HCT116 (cell line): Measurements from ENCODE around the gene PRKCA. TPM values are rescaled to one million over a fixed set of nuclear protein-coding genes. Genes with fewer than 3 reads are reported as not detected.

Source experiments
- ATAC-seq: fragments of 200-7000 bp; cut with Tn5 transposase; 2 replicates; pipeline ENCODE4 v1.9.1; 2020; ENCODE audit warnings: mild to moderate bottlenecking, moderate library complexity
- BruUV-seq: library from RNA; stranded (reverse); fragments of 400-500 nt; replicated peaks from 2 replicates; lab custom pipeline; 2021; lab: Mats Ljungman, UMichigan
- CTCF ChIA-PET: fragments of 300-600 bp; sonication (Branson Sonifier 250); formaldehyde crosslinking; loops from one replicate; lab custom pipeline; 2021; ENCODE audit warnings: antibody characterized with exemption; lab: Charles Lee
- POLR2A ChIA-PET: fragments of 300-600, 350-600 bp; sonication (Branson Sonifier 250); formaldehyde crosslinking; loops from one replicate; lab custom pipeline; 2021; ENCODE audit warnings: antibody characterized with exemption; lab: Charles Lee
- RAD21 ChIA-PET, 2 experiments: fragments of 300-600 bp; sonication (Branson Sonifier 250); formaldehyde crosslinking; loops; one replicate each; lab custom pipeline; 2023; ENCODE audit warnings: low total read pairs in 2 of 2; ENCODE audit not compliant: uncharacterized antibody in 2 of 2, unreplicated experiment in 2 of 2, low non-redundant PET in 1 of 2; lab: Charles Lee
- DNase-seq: peaks from one replicate; pipeline ENCODE4 v3.0.0-alpha.2; 2010; ENCODE audit warnings: low read depth, low spot score
- H2AFZ ChIP-seq: fragments of 200-600 bp; shearing (Covaris generic), sonication (generic); 2 replicates; pipeline ENCODE4 v1.6.1; 2017; ENCODE audit warnings: low read depth, mixed run types, mixed read lengths, antibody characterized with exemption, low read length; ENCODE audit not compliant: poor library complexity, severe bottlenecking
- H3K27ac ChIP-seq: 2 replicates; pipeline ENCODE4 v1.5.1; 2012; ENCODE audit warnings: low read depth, low read length
- H3K27me3 ChIP-seq: fragments of 200-600 bp; sonication (generic); 2 replicates; pipeline ENCODE4 v1.6.1; 2016; ENCODE audit warnings: mixed run types, low read length, mixed read lengths; ENCODE audit not compliant: insufficient read depth
- H3K36me3 ChIP-seq, 2 experiments: fragments of 200-500 bp in 1 of 2; fragments of 200-600 bp in 1 of 2; sonication (Bioruptor generic) in 1 of 2; sonication (generic) in 1 of 2; 2 replicates each; pipeline versions ENCODE4 v1.5.1 to v1.6.1; 2014 to 2016; ENCODE audit warnings: low read length in 2 of 2, inconsistent platforms in 1 of 2, mixed read lengths in 1 of 2, mixed run types in 1 of 2; ENCODE audit not compliant: insufficient read depth in 2 of 2, control insufficient read depth in 1 of 2
- H3K4me1 ChIP-seq, 2 experiments: fragments of 200-600 bp in 1 of 2; sonication (generic) in 1 of 2; 2 replicates each; pipeline versions ENCODE4 v1.5.1 to v1.6.1; 2012 to 2017; ENCODE audit warnings: low read length in 2 of 2, inconsistent platforms in 1 of 2, mild to moderate bottlenecking in 1 of 2, mixed read lengths in 1 of 2, mixed run types in 1 of 2, moderate library complexity in 1 of 2; ENCODE audit not compliant: insufficient read depth in 2 of 2, control insufficient read depth in 1 of 2
- H3K4me2 ChIP-seq: fragments of 200-600 bp; sonication (generic); 2 replicates; pipeline ENCODE4 v1.6.1; 2017; ENCODE audit warnings: mixed run types, low read length, mixed read lengths
- H3K4me3 ChIP-seq, 2 experiments: fragments of 200-600 bp in 1 of 2; sonication (generic) in 1 of 2; replicated peaks in 1 of 2; 2 replicates each; pipeline ENCODE4 v1.5.1; 2011 to 2016; ENCODE audit warnings: low read length in 2 of 2, control low read depth in 1 of 2, low read depth in 1 of 2, mild to moderate bottlenecking in 1 of 2, mixed read lengths in 1 of 2, mixed run types in 1 of 2
- H3K79me2 ChIP-seq: fragments of 200-600 bp; sonication (generic); 2 replicates; pipeline ENCODE4 v1.6.1; 2017; ENCODE audit warnings: mild to moderate bottlenecking, mixed run types, low read length, moderate library complexity, mixed read lengths; ENCODE audit not compliant: insufficient read depth
- H3K9ac ChIP-seq: fragments of 200-600 bp; sonication (generic); 2 replicates; pipeline ENCODE4 v1.6.1; 2016; ENCODE audit warnings: low read length, mixed read lengths
- H3K9me2 ChIP-seq: fragments of 200-600 bp; sonication (generic), shearing (Covaris generic); 2 replicates; pipeline ENCODE4 v1.6.1; 2017; ENCODE audit warnings: mixed run types, mild to moderate bottlenecking, moderate library complexity; ENCODE audit not compliant: insufficient read depth
- H3K9me3 ChIP-seq, 2 experiments: fragments of 200-500 bp in 1 of 2; fragments of 200-600 bp in 1 of 2; sonication (Bioruptor generic) in 1 of 2; sonication (generic) in 1 of 2; 2 replicates each; pipeline ENCODE4 v1.6.1; 2014 to 2017; ENCODE audit warnings: low read length in 2 of 2, mixed read lengths in 2 of 2, inconsistent platforms in 1 of 2, low read depth in 1 of 2, mild to moderate bottlenecking in 1 of 2, mixed run types in 1 of 2, moderate library complexity in 1 of 2; ENCODE audit not compliant: control insufficient read depth in 1 of 2, insufficient read depth in 1 of 2
- H4K20me1 ChIP-seq: fragments of 200-600 bp; sonication (generic), shearing (Covaris generic); 2 replicates; pipeline ENCODE4 v1.6.1; 2017; ENCODE audit warnings: mixed run types, mild to moderate bottlenecking, moderate library complexity; ENCODE audit not compliant: insufficient read depth
- CEBPB ChIP-seq: IDR thresholded peaks from 2 replicates; pipeline ENCODE4 v1.6.1; 2012; ENCODE audit warnings: low read depth
- ELF1 ChIP-seq: IDR thresholded peaks from 2 replicates; pipeline ENCODE4 v1.6.1; 2012; ENCODE audit warnings: low read depth, borderline replicate concordance
- EZH2 ChIP-seq: fragments of 200-600 bp; sonication (generic); IDR thresholded peaks from 2 replicates; pipeline ENCODE4 v1.6.1; 2017; ENCODE audit warnings: antibody characterized with exemption, mixed run types
- FOSL1 ChIP-seq: IDR thresholded peaks from 2 replicates; pipeline ENCODE4 v1.6.1; 2012; ENCODE audit warnings: low read depth
- JUND ChIP-seq: IDR thresholded peaks from 2 replicates; pipeline ENCODE4 v1.6.1; 2012
- POLR2A ChIP-seq: IDR thresholded peaks from 2 replicates; pipeline ENCODE4 v1.7.0; 2011; ENCODE audit warnings: borderline replicate concordance; ENCODE audit not compliant: insufficient read depth, insufficient read length; ENCODE audit errors: extremely low read depth
- RAD21 ChIP-seq: IDR thresholded peaks from 2 replicates; pipeline ENCODE4 v1.6.1; 2012; ENCODE audit warnings: low read depth, mild to moderate bottlenecking
- SP1 ChIP-seq: IDR thresholded peaks from 2 replicates; pipeline ENCODE4 v1.6.1; 2012; ENCODE audit warnings: low read depth
- SRF ChIP-seq: IDR thresholded peaks from 2 replicates; pipeline ENCODE4 v1.6.1; 2012; ENCODE audit warnings: low read depth
- YY1 ChIP-seq: IDR thresholded peaks from 2 replicates; pipeline ENCODE4 v1.6.1; 2011; ENCODE audit warnings: low read length, low read depth, moderate library complexity, mild to moderate bottlenecking; ENCODE audit not compliant: insufficient replicate concordance; ENCODE audit errors: extremely low read depth
- ZBTB33 ChIP-seq: IDR thresholded peaks from 2 replicates; pipeline ENCODE4 v1.6.1; 2011; ENCODE audit warnings: mild to moderate bottlenecking, low read length, moderate library complexity; ENCODE audit not compliant: insufficient replicate concordance; ENCODE audit errors: extremely low read depth
- ZNF274 ChIP-seq: fragments of 200-500 bp; sonication (Bioruptor generic); IDR thresholded peaks from 2 replicates; pipeline ENCODE4 v1.6.1; 2014; ENCODE audit warnings: mild to moderate bottlenecking, low read depth, low read length, inconsistent platforms
- intact Hi-C: fragments of 100-400 bp; cut with micrococcal nuclease; formaldehyde crosslinking; loops from 2 replicates; pipeline ENCODE4 v1.10.0; 2022
- total RNA-seq: library from RNA; stranded (reverse); gene quantifications from one replicate; pipeline ENCODE4 v1.2.1, GENCODE V29; 2021; ENCODE audit not compliant: unreplicated experiment
- TF ChIP-seq, protein P1 (sequence below): IDR thresholded peaks from 2 replicates; pipeline ENCODE4 v1.6.1; 2012
- TF ChIP-seq, protein P2 (sequence below): IDR thresholded peaks from 2 replicates; pipeline ENCODE4 v1.6.1; 2012
- TF ChIP-seq, protein P3 (sequence below), 3 experiments: fragments of 200-600 bp in 1 of 3; sonication (generic) in 1 of 3; IDR thresholded peaks in 2 of 3; conservative IDR thresholded peaks in 1 of 3; 2 replicates each; pipeline ENCODE4 v1.5.1; 2012 to 2017; ENCODE audit warnings: low read depth in 2 of 3, low read length in 2 of 3, antibody characterized with exemption in 1 of 3, borderline replicate concordance in 1 of 3, control low read depth in 1 of 3, mild to moderate bottlenecking in 1 of 3, mixed read lengths in 1 of 3, mixed run types in 1 of 3, moderate library complexity in 1 of 3; ENCODE audit not compliant: insufficient read depth in 1 of 3
- TF ChIP-seq, protein P4 (sequence below): IDR thresholded peaks from 2 replicates; pipeline ENCODE4 v1.6.1; 2012; ENCODE audit warnings: low read depth

PRKCA gene
- total RNA-seq, 1 experiment from 2014 or later = 18.8 TPM

DNA sequence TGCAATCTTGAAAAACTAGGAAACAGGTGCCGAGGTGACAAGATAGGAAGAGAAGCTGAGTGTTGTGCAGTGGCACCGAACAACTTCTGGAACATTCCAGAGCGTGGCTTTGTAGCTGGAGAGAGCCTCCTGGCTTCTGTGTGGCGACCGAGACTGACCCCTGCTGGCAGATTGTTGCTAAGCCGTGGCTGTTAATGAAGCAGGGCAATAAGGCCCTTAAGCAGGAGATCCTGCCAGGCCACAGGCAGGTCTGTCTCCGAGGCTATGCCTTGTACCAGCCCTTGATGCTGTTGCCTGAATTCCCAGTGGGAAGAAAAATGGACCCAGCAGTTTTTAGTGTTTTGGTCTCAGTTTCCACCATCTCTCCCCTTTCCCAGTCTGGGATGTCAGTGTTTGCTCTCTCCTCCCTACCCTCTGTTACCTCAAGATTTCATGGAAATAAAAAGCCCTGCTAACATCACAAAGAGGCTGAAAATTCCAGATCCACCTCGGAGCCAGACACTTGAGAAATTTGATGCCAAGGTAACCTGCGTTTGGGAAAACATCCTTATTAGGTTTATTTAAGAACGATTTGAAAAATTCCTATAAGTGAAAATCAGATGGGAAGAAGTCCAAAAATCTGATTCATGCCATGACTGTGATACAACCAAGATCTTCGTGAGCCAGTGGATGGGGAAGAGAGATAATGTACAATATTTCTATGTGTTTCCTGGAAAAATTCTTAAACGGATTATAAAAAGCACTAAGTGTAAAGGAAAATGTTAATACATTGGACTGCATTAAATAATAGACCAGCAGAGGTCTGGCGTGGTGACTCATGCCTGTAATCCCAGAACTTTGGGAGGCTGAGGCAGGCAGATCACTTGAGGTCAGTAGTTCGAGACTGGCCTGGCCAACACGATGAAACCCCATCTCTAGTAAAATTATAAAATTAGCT is 265.1 kb downstream of the PRKCA start (continued):
- TF ChIP-seq ZBTB33 (no peak), ZNF274 (no peak), CEBPB (no peak)
- TF ChIP-seq, protein P1, sequence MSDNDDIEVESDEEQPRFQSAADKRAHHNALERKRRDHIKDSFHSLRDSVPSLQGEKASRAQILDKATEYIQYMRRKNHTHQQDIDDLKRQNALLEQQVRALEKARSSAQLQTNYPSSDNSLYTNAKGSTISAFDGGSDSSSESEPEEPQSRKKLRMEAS = peak; percentile 68; the same call in 1 of the 2 replicates
- TF ChIP-seq, all 23 proteins: peak for 7

DNA sequence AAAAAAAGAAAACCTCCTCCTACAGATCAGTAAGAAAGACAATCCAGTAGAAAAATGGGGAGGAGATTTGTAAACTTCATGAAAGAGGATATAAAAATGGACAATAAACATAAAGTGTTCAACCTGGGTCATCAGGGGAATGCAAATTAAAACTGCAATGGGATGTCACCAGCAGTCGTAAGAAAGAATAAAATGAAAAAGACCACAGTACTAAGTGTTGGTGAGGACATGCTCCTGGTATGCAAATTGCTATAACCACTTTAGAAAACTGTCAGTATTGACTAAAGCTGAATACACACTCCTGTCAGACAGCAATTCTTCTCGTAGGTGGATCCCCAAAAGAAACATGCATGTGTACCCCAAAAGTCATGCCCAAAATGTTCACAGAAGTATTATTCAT is 267.2 kb downstream of the PRKCA start:
- no TSS peak for BruUV-seq
- Histone ChIP-seq H3K27ac (no peak overlapping the region), H3K4me3 (no peak overlapping the region), H4K20me1 (no peaks in the 10 kb centered on the region), H3K4me1 (peaks cover 14 to 19% of the 10 kb centered on the region in 2 experiments; a peak in 3 of 4 replicates), H3K27me3 (no peaks in the 10 kb centered on the region), H3K9me3 (no peaks in the 10 kb centered on the region), H3K9me2 (no peaks in the 10 kb centered on the region), H2AFZ (no peak overlapping the region), H3K36me3 (no peaks in the 10 kb centered on the region), H3K4me2 (no peak overlapping the region), H3K79me2 (no peaks in the 10 kb centered on the region), H3K9ac (no peak overlapping the region)
- DNase-seq = no peak
- intact Hi-C loops = loop anchor here (5.0 kb wide), 2 partner anchors 142 to 267 kb away; partner anchors contain the start of gene PRKCA
- ChIA-PET POLR2A (no interaction called here), RAD21 (no interaction called here), CTCF (no interaction called here)
- ATAC-seq = no peak
- TF ChIP-seq, protein P2, sequence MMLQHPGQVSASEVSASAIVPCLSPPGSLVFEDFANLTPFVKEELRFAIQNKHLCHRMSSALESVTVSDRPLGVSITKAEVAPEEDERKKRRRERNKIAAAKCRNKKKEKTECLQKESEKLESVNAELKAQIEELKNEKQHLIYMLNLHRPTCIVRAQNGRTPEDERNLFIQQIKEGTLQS = no peak
- TF ChIP-seq ZNF274 (no peak), ELF1 (no peak), SP1 (no peak), CEBPB (no peak), YY1 (no peak), SRF (no peak), FOSL1 (no peak), RAD21 (no peak), JUND (no peak), EZH2 (no peak), POLR2A (no peak)
- TF ChIP-seq, protein P3, sequence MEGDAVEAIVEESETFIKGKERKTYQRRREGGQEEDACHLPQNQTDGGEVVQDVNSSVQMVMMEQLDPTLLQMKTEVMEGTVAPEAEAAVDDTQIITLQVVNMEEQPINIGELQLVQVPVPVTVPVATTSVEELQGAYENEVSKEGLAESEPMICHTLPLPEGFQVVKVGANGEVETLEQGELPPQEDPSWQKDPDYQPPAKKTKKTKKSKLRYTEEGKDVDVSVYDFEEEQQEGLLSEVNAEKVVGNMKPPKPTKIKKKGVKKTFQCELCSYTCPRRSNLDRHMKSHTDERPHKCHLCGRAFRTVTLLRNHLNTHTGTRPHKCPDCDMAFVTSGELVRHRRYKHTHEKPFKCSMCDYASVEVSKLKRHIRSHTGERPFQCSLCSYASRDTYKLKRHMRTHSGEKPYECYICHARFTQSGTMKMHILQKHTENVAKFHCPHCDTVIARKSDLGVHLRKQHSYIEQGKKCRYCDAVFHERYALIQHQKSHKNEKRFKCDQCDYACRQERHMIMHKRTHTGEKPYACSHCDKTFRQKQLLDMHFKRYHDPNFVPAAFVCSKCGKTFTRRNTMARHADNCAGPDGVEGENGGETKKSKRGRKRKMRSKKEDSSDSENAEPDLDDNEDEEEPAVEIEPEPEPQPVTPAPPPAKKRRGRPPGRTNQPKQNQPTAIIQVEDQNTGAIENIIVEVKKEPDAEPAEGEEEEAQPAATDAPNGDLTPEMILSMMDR (IDR thresholded peaks at IDR 0.05 in 2 of 3, conservative IDR thresholded peaks at IDR 0.05 in 1 of 3; ENCODE audit: borderline replicate concordance in 1 of 3, insufficient read depth in 1 of 3, low read depth in 2 of 3, low read length in 2 of 3) = no peak
- TF ChIP-seq, protein P4, sequence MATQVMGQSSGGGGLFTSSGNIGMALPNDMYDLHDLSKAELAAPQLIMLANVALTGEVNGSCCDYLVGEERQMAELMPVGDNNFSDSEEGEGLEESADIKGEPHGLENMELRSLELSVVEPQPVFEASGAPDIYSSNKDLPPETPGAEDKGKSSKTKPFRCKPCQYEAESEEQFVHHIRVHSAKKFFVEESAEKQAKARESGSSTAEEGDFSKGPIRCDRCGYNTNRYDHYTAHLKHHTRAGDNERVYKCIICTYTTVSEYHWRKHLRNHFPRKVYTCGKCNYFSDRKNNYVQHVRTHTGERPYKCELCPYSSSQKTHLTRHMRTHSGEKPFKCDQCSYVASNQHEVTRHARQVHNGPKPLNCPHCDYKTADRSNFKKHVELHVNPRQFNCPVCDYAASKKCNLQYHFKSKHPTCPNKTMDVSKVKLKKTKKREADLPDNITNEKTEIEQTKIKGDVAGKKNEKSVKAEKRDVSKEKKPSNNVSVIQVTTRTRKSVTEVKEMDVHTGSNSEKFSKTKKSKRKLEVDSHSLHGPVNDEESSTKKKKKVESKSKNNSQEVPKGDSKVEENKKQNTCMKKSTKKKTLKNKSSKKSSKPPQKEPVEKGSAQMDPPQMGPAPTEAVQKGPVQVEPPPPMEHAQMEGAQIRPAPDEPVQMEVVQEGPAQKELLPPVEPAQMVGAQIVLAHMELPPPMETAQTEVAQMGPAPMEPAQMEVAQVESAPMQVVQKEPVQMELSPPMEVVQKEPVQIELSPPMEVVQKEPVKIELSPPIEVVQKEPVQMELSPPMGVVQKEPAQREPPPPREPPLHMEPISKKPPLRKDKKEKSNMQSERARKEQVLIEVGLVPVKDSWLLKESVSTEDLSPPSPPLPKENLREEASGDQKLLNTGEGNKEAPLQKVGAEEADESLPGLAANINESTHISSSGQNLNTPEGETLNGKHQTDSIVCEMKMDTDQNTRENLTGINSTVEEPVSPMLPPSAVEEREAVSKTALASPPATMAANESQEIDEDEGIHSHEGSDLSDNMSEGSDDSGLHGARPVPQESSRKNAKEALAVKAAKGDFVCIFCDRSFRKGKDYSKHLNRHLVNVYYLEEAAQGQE = no peak
